Osteocyte (in vitro differentiated cells): ENCODE results near the gene SEMA4F. TPM values are rescaled to one million over a fixed set of nuclear protein-coding genes. Genes with fewer than 3 reads are reported as not detected.
"Not testable (repeated sequence)": the region's sequence is repeated elsewhere in the genome, so short reads cannot be mapped to it uniquely, and the experiment has no call there.

ENCODE experiments used
- DNase-seq: peaks from one replicate; pipeline ENCODE4 v3.0.0; 2021; ENCODE audit warnings: mixed read lengths; ENCODE audit not compliant: unreplicated experiment; ENCODE audit errors: extremely low spot score
- H3K27ac Mint-ChIP-seq: one replicate; pipeline ENCODE4 v1.8.0; 2021; ENCODE audit warnings: mild to moderate bottlenecking, mixed read lengths; ENCODE audit not compliant: unreplicated experiment
- H3K27me3 Mint-ChIP-seq: one replicate; pipeline ENCODE4 v1.8.0; 2021; ENCODE audit warnings: mixed read lengths; ENCODE audit not compliant: unreplicated experiment
- H3K36me3 Mint-ChIP-seq: one replicate; pipeline ENCODE4 v1.8.0; 2021; ENCODE audit warnings: mixed read lengths; ENCODE audit not compliant: unreplicated experiment
- H3K4me1 Mint-ChIP-seq: one replicate; pipeline ENCODE4 v1.8.0; 2021; ENCODE audit warnings: mixed read lengths; ENCODE audit not compliant: unreplicated experiment
- H3K4me3 Mint-ChIP-seq: one replicate; pipeline ENCODE4 v1.8.0; 2021; ENCODE audit warnings: mild to moderate bottlenecking, moderate library complexity, mixed read lengths; ENCODE audit not compliant: unreplicated experiment
- H3K9me3 Mint-ChIP-seq: one replicate; pipeline ENCODE4 v1.8.0; 2021; ENCODE audit warnings: mixed read lengths; ENCODE audit not compliant: unreplicated experiment
- total RNA-seq: library from RNA; stranded (reverse); gene quantifications from 2 replicates; pipeline ENCODE4 v1.2.1, GENCODE V29; 2021
- TF ChIP-seq, protein P1 (sequence below): fragments of 200-600 bp; sonication (generic); IDR thresholded peaks from 2 replicates; pipeline ENCODE4 v1.5.0; 2021; ENCODE audit warnings: antibody characterized with exemption, mild to moderate bottlenecking, moderate library complexity

The SEMA4F gene
- total RNA-seq, 1 donor from 2014 or later, result 14.2 TPM

DNA sequence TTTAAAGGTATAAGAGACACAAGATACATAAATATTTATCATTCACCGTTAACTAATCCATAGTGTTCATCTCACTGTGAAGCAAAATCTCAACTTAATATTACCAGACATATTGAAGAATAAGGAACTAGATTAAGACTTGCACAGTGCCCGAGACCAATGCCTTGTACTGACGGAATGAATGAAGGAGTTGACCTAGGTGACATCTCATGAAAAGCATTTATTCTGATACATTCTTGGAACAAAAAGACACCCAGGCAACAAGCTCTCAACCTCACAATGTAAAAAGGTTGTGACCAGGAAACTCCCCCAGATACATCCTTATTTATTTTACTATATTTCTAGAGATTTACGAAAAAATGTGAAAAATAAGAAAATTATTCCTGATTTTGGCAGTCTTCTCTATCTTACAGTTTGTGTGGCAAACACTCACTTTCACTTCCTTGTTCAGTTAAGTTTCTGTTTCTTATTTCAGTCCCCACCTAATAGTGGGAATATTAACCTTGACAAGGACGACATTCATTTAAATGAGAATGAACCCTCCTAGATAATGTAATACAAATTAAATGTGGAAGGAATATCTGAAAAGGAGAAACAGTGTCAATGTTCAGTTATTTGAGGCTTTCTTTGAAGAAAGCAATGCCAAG lies 34.3 kb upstream of the SEMA4F start:
- H3K4me3 Mint-ChIP-seq, result no peak overlapping the region
- H3K27ac Mint-ChIP-seq, result no peak overlapping the region
- DNase-seq, result no peak
- H3K4me1 Mint-ChIP-seq, result no peaks in the 10 kb centered on the region
- H3K9me3 Mint-ChIP-seq, result no peaks in the 10 kb centered on the region
- TF ChIP-seq, protein P1, sequence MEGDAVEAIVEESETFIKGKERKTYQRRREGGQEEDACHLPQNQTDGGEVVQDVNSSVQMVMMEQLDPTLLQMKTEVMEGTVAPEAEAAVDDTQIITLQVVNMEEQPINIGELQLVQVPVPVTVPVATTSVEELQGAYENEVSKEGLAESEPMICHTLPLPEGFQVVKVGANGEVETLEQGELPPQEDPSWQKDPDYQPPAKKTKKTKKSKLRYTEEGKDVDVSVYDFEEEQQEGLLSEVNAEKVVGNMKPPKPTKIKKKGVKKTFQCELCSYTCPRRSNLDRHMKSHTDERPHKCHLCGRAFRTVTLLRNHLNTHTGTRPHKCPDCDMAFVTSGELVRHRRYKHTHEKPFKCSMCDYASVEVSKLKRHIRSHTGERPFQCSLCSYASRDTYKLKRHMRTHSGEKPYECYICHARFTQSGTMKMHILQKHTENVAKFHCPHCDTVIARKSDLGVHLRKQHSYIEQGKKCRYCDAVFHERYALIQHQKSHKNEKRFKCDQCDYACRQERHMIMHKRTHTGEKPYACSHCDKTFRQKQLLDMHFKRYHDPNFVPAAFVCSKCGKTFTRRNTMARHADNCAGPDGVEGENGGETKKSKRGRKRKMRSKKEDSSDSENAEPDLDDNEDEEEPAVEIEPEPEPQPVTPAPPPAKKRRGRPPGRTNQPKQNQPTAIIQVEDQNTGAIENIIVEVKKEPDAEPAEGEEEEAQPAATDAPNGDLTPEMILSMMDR, result no peak
- peaks cover 58% of the 10 kb centered on the region for H3K27me3 Mint-ChIP-seq
- no peaks in the 10 kb centered on the region for H3K36me3 Mint-ChIP-seq

DNA sequence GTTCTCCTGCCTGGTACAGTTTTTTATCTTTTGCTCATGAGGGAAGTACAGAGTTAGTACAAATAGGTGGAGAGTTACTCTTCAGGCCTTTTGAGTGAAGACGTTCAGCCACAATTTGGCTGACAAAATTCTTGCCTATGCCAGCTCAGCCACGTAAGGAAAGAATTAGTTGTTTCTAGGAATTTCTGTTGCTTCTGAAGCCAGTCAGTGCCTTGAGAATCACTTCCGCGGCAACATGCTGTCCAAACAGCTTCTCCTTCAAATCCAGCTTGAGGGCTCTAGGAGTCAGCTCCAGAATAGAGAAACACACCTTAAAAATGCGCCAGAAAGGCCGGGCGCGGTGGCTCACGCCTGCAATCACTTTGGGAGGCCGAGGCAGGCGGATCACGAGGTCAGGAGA lies 33.4 kb upstream of the SEMA4F start:
- TF ChIP-seq, protein P1, result no peak
- peaks cover 53% of the 10 kb centered on the region for H3K27me3 Mint-ChIP-seq
- H3K4me3 Mint-ChIP-seq, result no peak overlapping the region
- H3K4me1 Mint-ChIP-seq, result no peaks in the 10 kb centered on the region
- H3K9me3 Mint-ChIP-seq, result no peaks in the 10 kb centered on the region
- no peak overlapping the region for H3K27ac Mint-ChIP-seq
- DNase-seq, result no peak
- no peaks in the 10 kb centered on the region for H3K36me3 Mint-ChIP-seq

DNA sequence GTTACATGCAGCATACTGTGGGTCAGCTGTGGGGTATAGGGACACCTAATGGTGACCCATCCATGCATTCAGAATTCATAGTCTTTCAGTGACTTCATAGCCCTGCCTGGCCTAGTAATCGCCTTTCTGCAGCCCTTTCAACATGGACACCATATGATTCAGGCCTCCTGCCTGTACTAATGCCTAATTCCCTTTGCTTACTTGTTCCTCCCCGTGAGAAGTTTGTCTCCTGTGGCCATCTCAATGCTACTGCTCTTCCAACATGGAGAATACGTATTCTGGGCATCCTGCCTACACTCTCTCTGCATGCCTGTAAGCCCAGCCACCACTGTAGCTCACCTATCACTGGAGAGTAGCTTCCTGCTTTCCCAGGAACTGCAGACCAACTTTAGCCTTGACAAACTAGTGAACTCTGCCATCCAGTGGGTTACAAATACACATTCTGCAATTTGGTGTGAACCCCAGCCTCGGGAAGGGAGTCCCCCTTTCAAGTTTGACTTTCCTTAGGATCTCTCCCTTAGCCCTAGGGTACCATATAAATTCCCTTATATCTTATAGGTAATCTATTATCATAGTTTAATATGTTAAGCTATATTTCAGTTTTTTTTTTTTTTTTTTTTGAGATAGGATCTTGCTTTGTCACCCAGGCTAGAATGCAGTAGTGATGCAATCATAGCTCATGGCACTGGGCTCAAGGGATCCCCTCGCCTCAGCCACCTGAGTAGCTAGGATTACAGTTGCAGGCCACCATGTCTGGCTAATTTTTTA lies 28.2 kb upstream of the SEMA4F start:
- Mint-ChIP-seq H3K9me3 (no peaks in the 10 kb centered on the region), H3K27ac (no peak overlapping the region), H3K4me3 (no peak overlapping the region), H3K4me1 (no peaks in the 10 kb centered on the region), H3K36me3 (no peaks in the 10 kb centered on the region), H3K27me3 (peaks cover 31% of the 10 kb centered on the region)
- no peak for DNase-seq
- TF ChIP-seq, protein P1, result no peak

DNA sequence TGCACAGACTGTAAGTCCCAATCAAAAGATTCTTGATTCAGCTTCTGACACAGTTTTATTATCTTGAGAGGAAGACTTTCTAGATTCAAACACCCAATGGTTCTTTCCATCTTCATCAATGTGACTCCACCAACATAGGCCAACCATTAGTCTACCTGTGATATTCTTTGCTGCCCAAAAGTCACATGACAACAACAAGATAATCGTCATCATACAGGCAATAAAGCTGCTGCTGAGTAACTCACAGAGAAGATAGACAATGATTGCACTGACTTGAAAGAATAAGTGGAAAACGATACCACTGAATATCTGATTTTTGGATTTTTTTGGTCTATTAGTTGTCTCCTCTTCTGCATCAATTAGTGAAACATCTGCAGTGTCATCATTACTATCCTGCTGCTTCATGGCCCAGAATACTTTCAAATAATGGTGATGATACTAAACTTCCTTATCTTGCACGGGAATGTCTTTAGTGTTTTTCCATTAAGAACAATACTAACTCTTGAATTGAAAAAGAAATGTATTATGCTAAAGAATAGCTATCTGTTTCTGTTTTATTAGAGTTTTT lies 25.4 kb upstream of the SEMA4F start:
- Mint-ChIP-seq H3K4me1 (peaks cover 3% of the 10 kb centered on the region), H3K27me3 (peaks cover 34% of the 10 kb centered on the region), H3K4me3 (no peak overlapping the region), H3K36me3 (no peaks in the 10 kb centered on the region), H3K27ac (no peak overlapping the region), H3K9me3 (no peaks in the 10 kb centered on the region)
- no peak for DNase-seq
- TF ChIP-seq, protein P1, result no peak

DNA sequence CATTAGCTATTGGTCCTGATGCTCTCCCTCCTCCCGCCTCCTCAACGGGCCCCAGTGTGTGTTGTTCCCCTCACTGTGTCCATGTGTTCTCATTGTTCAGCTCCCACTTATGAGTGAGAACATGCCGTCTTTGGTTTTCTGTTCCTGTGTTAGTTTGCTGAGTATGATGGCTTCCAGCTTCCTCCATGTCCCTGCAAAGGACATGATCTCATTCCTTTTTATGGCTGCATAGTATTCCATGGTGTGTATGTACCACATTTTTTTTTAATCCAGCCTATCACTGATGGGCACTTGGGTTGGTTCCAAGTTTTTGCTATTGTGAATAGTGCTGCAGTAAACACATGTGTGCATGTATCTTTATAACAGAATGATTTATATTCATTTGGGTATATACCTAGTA lies 23.6 kb upstream of the SEMA4F start:
- peaks cover 41% of the 10 kb centered on the region for H3K27me3 Mint-ChIP-seq
- not testable (repeated sequence) for H3K9me3 Mint-ChIP-seq, H3K27ac Mint-ChIP-seq, DNase-seq, H3K4me1 Mint-ChIP-seq, H3K4me3 Mint-ChIP-seq, H3K36me3 Mint-ChIP-seq
